GM08714 (cell line): ENCODE measurements around the gene KRT9.
"Not testable (repeated sequence)": the region's sequence is repeated elsewhere in the genome, so short reads cannot be mapped to it uniquely, and the experiment has no call there.

Experiments used
- H3K4me3 ChIP-seq: fragments of 200-500 bp; sonication (Bioruptor generic); 2 replicates; pipeline ENCODE4 v1.5.1; 2014; ENCODE audit warnings: mild to moderate bottlenecking, low read length, inconsistent platforms
- ZNF274 ChIP-seq: IDR thresholded peaks from 2 replicates; pipeline ENCODE4 v1.6.1; 2012; ENCODE audit warnings: mild to moderate bottlenecking, low read depth, low read length

KRT9 gene

GRCh38 chr17:41578538-41578937, 6.7 kb upstream of the KRT9 start:
- no peak for TF ChIP-seq ZNF274
- no peak overlapping the region for H3K4me3 ChIP-seq

GRCh38 chr17:41576740-41577139, 4.9 kb upstream of the KRT9 start:
- H3K4me3 ChIP-seq = not testable (repeated sequence)

- H3K4me3 ChIP-seq = no peak overlapping the region
- no peak for TF ChIP-seq ZNF274
These were observed 3.5 kb upstream of the KRT9 start for GRCh38 chr17:41575336-41575735.

GRCh38 chr17:41567317-41567716, 4.5 kb downstream of the KRT9 start:
- H3K4me3 ChIP-seq = no peak overlapping the region
- TF ChIP-seq ZNF274 = no peak

- no peak for TF ChIP-seq ZNF274
- no peak overlapping the region for H3K4me3 ChIP-seq
These were observed 6.5 kb downstream of the KRT9 start for GRCh38 chr17:41565338-41565737.

- no peak overlapping the region for H3K4me3 ChIP-seq
- no peak for TF ChIP-seq ZNF274
These were observed 8.2 kb downstream of the KRT9 start for GRCh38 chr17:41563607-41564170.

- TF ChIP-seq ZNF274 = no peak
- H3K4me3 ChIP-seq = no peak overlapping the region
These were observed 10.3 kb downstream of the KRT9 start for GRCh38 chr17:41561554-41561953.

GRCh38 chr17:41559548-41559947, 12.3 kb downstream of the KRT9 start:
- H3K4me3 ChIP-seq = no peak overlapping the region
- TF ChIP-seq ZNF274 = no peak

- no peak for TF ChIP-seq ZNF274
- H3K4me3 ChIP-seq = no peak overlapping the region
These were observed 14.9 kb downstream of the KRT9 start for GRCh38 chr17:41556931-41557330.

- no peak overlapping the region for H3K4me3 ChIP-seq
- TF ChIP-seq ZNF274 = no peak
These were observed 15.6 kb downstream of the KRT9 start for GRCh38 chr17:41556306-41556705.

GRCh38 chr17:41555105-41555887, 16.6 kb downstream of the KRT9 start:
- H3K4me3 ChIP-seq = no peak overlapping the region
- TF ChIP-seq ZNF274 = no peak

- H3K4me3 ChIP-seq = no peak overlapping the region
- TF ChIP-seq ZNF274 = no peak
These were observed 17.7 kb downstream of the KRT9 start for GRCh38 chr17:41553987-41554680.

- no peak for TF ChIP-seq ZNF274
- H3K4me3 ChIP-seq = no peak overlapping the region
These were observed 18.7 kb downstream of the KRT9 start for GRCh38 chr17:41553176-41553575.

- H3K4me3 ChIP-seq = no peak overlapping the region
- TF ChIP-seq ZNF274 = no peak
These were observed 19.4 kb downstream of the KRT9 start for GRCh38 chr17:41552455-41552854.

- TF ChIP-seq ZNF274 = no peak
- H3K4me3 ChIP-seq = no peak overlapping the region
These were observed 20.5 kb downstream of the KRT9 start for GRCh38 chr17:41551365-41551764.
